Ovary (tissue), 9 donors: ENCODE measurements around the gene FKBP2. TPM values are rescaled to one million over a fixed set of nuclear protein-coding genes. Genes with fewer than 3 reads are reported as not detected.

Experiments
- DNase-seq, 5 donors: peaks; one replicate each; pipeline ENCODE4 v3.0.0-alpha.2; 2019 to 2020
- H3K27ac ChIP-seq, 2 donors: fragments of 200-600 bp; one replicate each; pipeline versions ENCODE4 v1.5.1 to v1.8.0; 2019 to 2022
- H3K27me3 ChIP-seq: fragments of 200-600 bp; one replicate; pipeline ENCODE4 v1.8.0; 2022
- H3K36me3 ChIP-seq: fragments of 200-600 bp; sonication (generic); one replicate; pipeline ENCODE4 v1.5.1; 2019
- H3K4me1 ChIP-seq: one replicate; pipeline ENCODE4 v1.8.1; 2013; ENCODE audit warnings: mild to moderate bottlenecking, moderate library complexity; ENCODE audit not compliant: insufficient read depth
- H3K4me3 ChIP-seq: fragments of 200-600 bp; sonication (generic); one replicate; pipeline ENCODE4 v1.5.1; 2017
- H3K9me3 ChIP-seq, 2 donors: fragments of 200-600 bp in 1 of 2; sonication (generic) in 1 of 2; one replicate each; pipeline versions ENCODE4 v1.5.1 to v1.8.1; 2013 to 2019; ENCODE audit warnings: mild to moderate bottlenecking in 1 of 2, moderate library complexity in 1 of 2
- CTCF ChIP-seq, 3 donors: fragments of 450-650 bp in 2 of 3; fragments of 200-600 bp in 1 of 3; IDR thresholded peaks; one replicate each; pipeline versions ENCODE4 v1.5.1 to v1.8.0; 2016 to 2022; ENCODE audit warnings: antibody characterized with exemption in 3 of 3, mild to moderate bottlenecking in 1 of 3
- EP300 ChIP-seq: sonication (generic); formaldehyde crosslinking; IDR thresholded peaks from one replicate; pipeline ENCODE4 v1.6.1; 2017; ENCODE audit warnings: antibody characterized with exemption
- POLR2A ChIP-seq: fragments of 450-650 bp; IDR thresholded peaks from one replicate; pipeline ENCODE4 v1.6.1; 2017; ENCODE audit warnings: antibody characterized with exemption, mild to moderate bottlenecking, moderate library complexity
- WGBS, 3 donors: extraction: QIAGEN DNeasy Blood & Tissue Kit in 1 of 3; methylation state at CpG; one replicate each; pipeline versions ENCODE4 v1.1.5 to v1.1.7; 2013 to 2017; 5-methylcytosine and 5-hydroxymethylcytosine counted together
- intact Hi-C, 4 donors: fragments of 100-400 bp; cut with DNase I; formaldehyde crosslinking; loops; one replicate each; pipeline versions ENCODE4 v1.11.0 to v1.15.1; 2022 to 2023
- polyA plus RNA-seq, 2 donors: library from polyadenylated mRNA; stranded (reverse); fragments of 200-250 nt in 1 of 2; fragments of 350-450 nt in 1 of 2; fragmentation: Illumina TruSeq in 1 of 2; extraction: RNeasy Lipid Tissue Mini Kit (QIAGEN cat#74804) in 1 of 2; gene quantifications; one replicate each; pipeline ENCODE4 v1.2.3, GENCODE V29; 2013 to 2014
- total RNA-seq, 7 donors: library from RNA; depleted of rRNA in 2 of 7; stranded (reverse); fragments of >200 nt in 2 of 7; fragmentation: NEBNext Ultra II Directional in 3 of 7; extraction: Animal tissue kit (Norgen Biotek cat#: 25700) in 3 of 7; gene quantifications; one replicate each; pipeline versions ENCODE4 v1.1.0 to v1.2.4, GENCODE V29; 2016 to 2023
- donor health status: DM: no; HTN: no; CAD: no; lungs with moderate emphysema.
- donor health status: DM: no; HTN: no; CAD: no.
- donor health status: Bipolar disorder and iron deficiency.
- donor health status: DM: yes; HTN: yes; CAD: no.
- donor health status: DM: no; HTN: no; CAD: no.
- donor health status: DM: yes; HTN: yes; CAD: no.

Gene FKBP2
- total and polyA plus RNA-seq, 9 donors, result 25.1 to 132 (median 49.5) TPM

GRCh38 chr11:64253043-64253442, 12.1 kb downstream of the FKBP2 start:
- intact Hi-C loops, result loop anchor here in 1 of 4 donors (5.0 kb wide), 1 partner anchor 51 kb away; no protein-coding TSS in a partner anchor
- 78 to 80% (median 79%) methylated on average over 8 of the region's 8 CpGs for WGBS, 3 donors
- Histone ChIP-seq H3K4me1 (peaks cover 10% of the 10 kb centered on the region), H3K27me3 (no peaks in the 10 kb centered on the region), H3K36me3 (no peaks in the 10 kb centered on the region), H3K9me3 (no peaks in the 10 kb centered on the region), H3K4me3 (no peak overlapping the region), H3K27ac (peak overlapping the region in 1 of 2 donors; percentile 28)
- DNase-seq, result no peak
- TF ChIP-seq EP300 (no peak), POLR2A (no peak), CTCF (IDR thresholded peaks at IDR 0.05) (no peak)

- no peak for TF ChIP-seq EP300
- no peak for TF ChIP-seq POLR2A
- TF ChIP-seq CTCF (IDR thresholded peaks at IDR 0.05), result no peak
- 57 to 73% (median 63%) methylated on average over 5 of the region's 5 CpGs for WGBS, 3 donors
- DNase-seq, result no peak
- Histone ChIP-seq H3K4me3 (no peak overlapping the region), H3K27me3 (no peaks in the 10 kb centered on the region), H3K4me1 (peaks cover 10% of the 10 kb centered on the region), H3K36me3 (no peaks in the 10 kb centered on the region), H3K9me3 (no peaks in the 10 kb centered on the region), H3K27ac (no peak overlapping the region)
- intact Hi-C loops, result loop anchor here in 1 of 4 donors (5.0 kb wide), 1 partner anchor 51 kb away; no protein-coding TSS in a partner anchor
Observed at GRCh38 chr11:64253481-64253880, 12.6 kb downstream of the FKBP2 start.

GRCh38 chr11:64254326-64254725, 13.4 kb downstream of the FKBP2 start:
- 79 to 83% (median 82%) methylated on average over 7 of the region's 7 CpGs for WGBS, 3 donors
- H3K27me3 ChIP-seq, result no peaks in the 10 kb centered on the region
- no peak overlapping the region for H3K27ac ChIP-seq
- peaks cover 10% of the 10 kb centered on the region for H3K4me1 ChIP-seq
- no peak for DNase-seq
- intact Hi-C loops, result loop anchor here in 1 of 4 donors (5.0 kb wide), 1 partner anchor 52 kb away; no protein-coding TSS in a partner anchor
- H3K9me3 ChIP-seq, result no peaks in the 10 kb centered on the region
- TF ChIP-seq CTCF (IDR thresholded peaks at IDR 0.05) (no peak), EP300 (no peak), POLR2A (no peak)
- H3K4me3 ChIP-seq, result no peak overlapping the region
- H3K36me3 ChIP-seq, result no peaks in the 10 kb centered on the region

GRCh38 chr11:64255135-64256128, 14.5 kb downstream of the FKBP2 start:
- intact Hi-C loops, result no loop called here
- DNase-seq, result no peak
- H3K4me1 ChIP-seq, result peaks cover 10% of the 10 kb centered on the region
- H3K36me3 ChIP-seq, result no peaks in the 10 kb centered on the region
- no peak for TF ChIP-seq EP300
- TF ChIP-seq POLR2A, result no peak
- no peak for TF ChIP-seq CTCF (IDR thresholded peaks at IDR 0.05)
- no peaks in the 10 kb centered on the region for H3K9me3 ChIP-seq
- no peak overlapping the region for H3K27ac ChIP-seq
- no peaks in the 10 kb centered on the region for H3K27me3 ChIP-seq
- no peak overlapping the region for H3K4me3 ChIP-seq
- 83 to 88% (median 83%) methylated on average over 33 to 35 of the region's 35 CpGs for WGBS, 3 donors
